Measurements from ENCODE around the gene EPAS1. TPM values are rescaled to one million over a fixed set of nuclear protein-coding genes. Genes with fewer than 3 reads are reported as not detected.

Gene EPAS1
- 0.94 and 2.2 TPM in 2 replicates for total RNA-seq (2014; rRNA removed; shearing (Covaris generic))

DNA sequence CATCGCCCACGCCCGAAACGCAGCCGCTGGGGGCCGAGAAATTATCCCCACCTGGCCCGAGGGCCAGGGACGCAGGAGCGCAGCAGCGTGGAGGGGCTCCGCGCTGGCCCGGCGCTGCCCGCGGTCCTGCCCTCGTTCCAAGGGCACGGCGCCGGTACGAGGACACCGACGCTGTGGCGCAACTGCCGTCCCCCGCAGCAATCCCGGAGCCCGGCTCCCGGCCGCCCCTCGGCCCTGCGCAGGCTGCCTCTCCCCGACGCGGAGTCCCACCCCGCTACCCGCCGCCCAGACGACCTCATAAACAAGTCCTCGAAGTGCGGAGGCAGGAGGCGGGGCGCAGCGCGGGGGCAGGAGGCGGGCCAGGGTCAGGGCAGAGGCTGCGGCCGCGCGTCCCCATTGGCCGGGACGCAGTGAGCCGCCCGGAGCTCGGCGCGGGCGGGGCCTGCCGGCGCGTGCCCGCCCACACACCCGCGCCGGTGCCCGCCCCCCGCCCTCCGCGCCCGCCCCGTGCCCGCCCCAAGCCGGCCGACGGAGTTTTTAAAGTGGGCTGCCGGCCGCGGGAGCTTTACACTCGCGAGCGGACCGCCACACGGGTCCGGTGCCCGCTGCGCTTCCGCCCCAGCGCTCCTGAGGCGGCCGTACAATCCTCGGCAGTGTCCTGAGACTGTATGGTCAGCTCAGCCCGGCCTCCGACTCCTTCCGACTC, at the start of gene EPAS1:
EPAS1 (plus strand) TSS at position 568 of the 706 bp plus-strand sequence. CDS start 505 bp downstream, outside the sequence.
- Histone ChIP-seq H3K27me3 (ENCODE audit: control insufficient read depth, insufficient read depth, low read length) (peaks cover 64% of the 10 kb centered on the region), H3K36me3 (replicated peaks; ENCODE audit: control insufficient read depth, insufficient read depth, low read length) (no peaks in the 10 kb centered on the region), H3K4me3 (ENCODE audit: insufficient read depth, low read depth, low read length) (peak within 1 kb of the TSS; percentile 63)
- DNase-seq, result peak; percentile 99

GRCh38 chr2:46248171-46248570, 49.0 kb upstream of the EPAS1 start:
- Histone ChIP-seq H3K4me3 (ENCODE audit: insufficient read depth, low read depth, low read length) (no peak overlapping the region), H3K27me3 (ENCODE audit: control insufficient read depth, insufficient read depth, low read length) (no peaks in the 10 kb centered on the region), H3K36me3 (replicated peaks; ENCODE audit: control insufficient read depth, insufficient read depth, low read length) (no peaks in the 10 kb centered on the region)
- DNase-seq, result no peak

- Histone ChIP-seq H3K36me3 (replicated peaks; ENCODE audit: control insufficient read depth, insufficient read depth, low read length) (no peaks in the 10 kb centered on the region), H3K4me3 (ENCODE audit: insufficient read depth, low read depth, low read length) (no peak overlapping the region), H3K27me3 (ENCODE audit: control insufficient read depth, insufficient read depth, low read length) (no peaks in the 10 kb centered on the region)
- no peak for DNase-seq
Observed at GRCh38 chr2:46249654-46250053, 47.6 kb upstream of the EPAS1 start.

DNA sequence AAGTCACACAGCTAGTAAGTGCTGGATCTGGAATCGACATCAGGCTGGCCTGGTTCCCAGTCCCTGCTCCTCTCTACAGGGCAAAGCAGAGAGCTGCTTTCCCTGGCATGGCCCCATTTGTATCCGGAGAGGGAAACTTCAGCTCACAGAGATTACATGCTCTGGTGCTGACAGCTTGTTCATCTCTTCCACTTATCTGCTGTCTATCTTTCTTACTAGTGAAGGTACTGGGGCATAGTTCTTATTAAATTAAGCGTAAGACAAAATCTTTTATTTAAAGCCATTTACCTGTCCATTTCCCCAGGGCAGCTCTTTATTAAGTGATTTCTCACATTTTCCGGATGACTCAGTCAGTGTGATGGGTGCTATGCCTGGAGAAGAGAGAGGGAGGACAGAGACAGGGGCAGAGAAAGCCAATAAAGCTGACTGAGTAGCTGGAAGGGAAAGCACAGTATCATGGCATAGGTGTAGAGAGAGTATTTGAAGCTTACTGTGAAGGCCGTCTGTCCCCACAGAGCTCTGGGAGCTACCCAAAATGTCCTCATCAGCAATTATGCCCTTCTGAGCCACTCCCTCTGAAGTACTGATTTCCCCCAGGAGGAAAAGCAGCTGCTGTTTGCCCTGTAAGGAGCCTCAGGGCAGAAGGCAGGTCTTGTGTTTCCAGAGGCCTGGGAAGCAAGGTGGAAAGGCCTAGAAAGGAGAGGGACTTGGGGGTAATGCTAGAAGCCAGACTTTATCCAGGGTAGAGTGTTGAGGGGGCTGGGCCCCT, 44.1 kb upstream of the EPAS1 start:
- DNase-seq, result no peak
- Histone ChIP-seq H3K4me3 (ENCODE audit: insufficient read depth, low read depth, low read length) (no peak overlapping the region), H3K36me3 (replicated peaks; ENCODE audit: control insufficient read depth, insufficient read depth, low read length) (no peaks in the 10 kb centered on the region), H3K27me3 (ENCODE audit: control insufficient read depth, insufficient read depth, low read length) (no peaks in the 10 kb centered on the region)

- H3K36me3 ChIP-seq (replicated peaks; ENCODE audit: control insufficient read depth, insufficient read depth, low read length), result no peaks in the 10 kb centered on the region
- H3K4me3 ChIP-seq (ENCODE audit: insufficient read depth, low read depth, low read length), result no peak overlapping the region
- no peaks in the 10 kb centered on the region for H3K27me3 ChIP-seq (ENCODE audit: control insufficient read depth, insufficient read depth, low read length)
- no peak for DNase-seq
Observed at GRCh38 chr2:46254474-46254873, 42.7 kb upstream of the EPAS1 start.

- Histone ChIP-seq H3K27me3 (ENCODE audit: control insufficient read depth, insufficient read depth, low read length) (no peaks in the 10 kb centered on the region), H3K4me3 (ENCODE audit: insufficient read depth, low read depth, low read length) (no peak overlapping the region), H3K36me3 (replicated peaks; ENCODE audit: control insufficient read depth, insufficient read depth, low read length) (no peaks in the 10 kb centered on the region)
- no peak for DNase-seq
Observed at GRCh38 chr2:46256563-46257142, 40.6 kb upstream of the EPAS1 start.

DNA sequence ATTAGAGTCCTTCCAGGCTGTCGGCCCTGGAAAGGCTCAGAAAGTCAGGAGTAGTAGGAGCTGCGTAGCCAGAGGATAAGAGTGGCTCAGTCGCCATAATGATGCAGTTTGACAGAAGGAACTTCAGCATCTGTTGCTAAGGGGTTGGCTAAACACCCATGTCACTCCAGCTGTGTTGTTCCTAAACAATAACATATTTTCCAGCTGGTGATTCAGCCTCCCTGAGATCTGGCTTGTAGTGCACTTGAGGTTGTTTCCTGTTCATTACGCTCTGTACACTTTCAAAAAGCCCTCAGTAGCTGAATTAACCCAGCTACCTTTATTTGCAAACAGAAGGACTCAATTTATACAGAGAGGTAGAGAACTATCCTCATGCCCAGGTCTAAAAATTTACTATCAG, 39.7 kb upstream of the EPAS1 start:
- no peaks in the 10 kb centered on the region for H3K27me3 ChIP-seq (ENCODE audit: control insufficient read depth, insufficient read depth, low read length)
- no peak for DNase-seq
- no peaks in the 10 kb centered on the region for H3K36me3 ChIP-seq (replicated peaks; ENCODE audit: control insufficient read depth, insufficient read depth, low read length)
- H3K4me3 ChIP-seq (ENCODE audit: insufficient read depth, low read depth, low read length), result no peak overlapping the region

DNA sequence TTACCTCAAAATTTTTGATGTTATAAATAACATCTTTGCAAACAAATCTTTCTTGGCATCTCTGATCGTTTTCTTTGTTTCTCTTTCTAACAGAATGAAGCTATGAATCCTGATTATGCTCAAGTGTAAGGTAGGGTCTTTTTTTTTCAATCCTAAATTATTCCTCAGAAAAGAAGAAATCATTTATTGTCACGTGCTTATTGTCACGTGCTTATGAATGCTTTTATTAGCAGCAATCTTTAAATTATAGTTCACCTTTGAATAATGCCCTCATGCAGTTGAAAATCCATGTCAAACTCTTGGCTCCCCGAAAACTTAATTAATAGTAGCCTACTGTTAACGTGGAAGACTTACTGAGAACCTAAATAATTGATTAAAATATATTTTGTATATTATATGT, 39.2 kb upstream of the EPAS1 start:
- H3K4me3 ChIP-seq (ENCODE audit: insufficient read depth, low read depth, low read length), result no peak overlapping the region
- no peak for DNase-seq
- H3K36me3 ChIP-seq (replicated peaks; ENCODE audit: control insufficient read depth, insufficient read depth, low read length), result no peaks in the 10 kb centered on the region
- H3K27me3 ChIP-seq (ENCODE audit: control insufficient read depth, insufficient read depth, low read length), result no peaks in the 10 kb centered on the region

GRCh38 chr2:46258937-46259776, 38.0 kb upstream of the EPAS1 start:
- Histone ChIP-seq H3K36me3 (replicated peaks; ENCODE audit: control insufficient read depth, insufficient read depth, low read length) (no peaks in the 10 kb centered on the region), H3K27me3 (ENCODE audit: control insufficient read depth, insufficient read depth, low read length) (no peaks in the 10 kb centered on the region), H3K4me3 (ENCODE audit: insufficient read depth, low read depth, low read length) (no peak overlapping the region)
- no peak for DNase-seq

DNA sequence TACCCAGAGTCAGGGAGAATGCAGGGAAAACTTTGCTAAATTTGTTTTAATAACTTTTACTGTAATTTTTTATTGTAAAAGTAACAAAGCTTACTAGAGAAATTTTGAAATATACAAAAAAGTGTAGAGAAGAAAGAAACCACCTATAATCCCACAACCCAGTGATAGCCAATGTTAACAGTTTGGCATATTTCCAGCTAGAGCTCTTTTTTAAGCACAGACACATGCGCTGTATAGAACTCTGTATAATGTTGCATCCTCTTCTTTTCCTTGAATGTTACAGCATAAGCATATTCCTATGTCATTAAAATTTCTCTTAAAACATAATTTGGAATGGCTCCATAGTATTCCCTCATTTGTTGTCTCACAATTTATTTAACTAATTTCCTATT, 37.4 kb upstream of the EPAS1 start:
- H3K4me3 ChIP-seq (ENCODE audit: insufficient read depth, low read depth, low read length), result no peak overlapping the region
- no peaks in the 10 kb centered on the region for H3K36me3 ChIP-seq (replicated peaks; ENCODE audit: control insufficient read depth, insufficient read depth, low read length)
- H3K27me3 ChIP-seq (ENCODE audit: control insufficient read depth, insufficient read depth, low read length), result no peaks in the 10 kb centered on the region
- DNase-seq, result no peak

GRCh38 chr2:46260305-46260704, 36.9 kb upstream of the EPAS1 start:
- no peak for DNase-seq
- no peaks in the 10 kb centered on the region for H3K27me3 ChIP-seq (ENCODE audit: control insufficient read depth, insufficient read depth, low read length)

GRCh38 chr2:46262248-46262938, 34.8 kb upstream of the EPAS1 start:
- H3K27me3 ChIP-seq (ENCODE audit: control insufficient read depth, insufficient read depth, low read length), result no peaks in the 10 kb centered on the region
- DNase-seq, result no peak
- no peak overlapping the region for H3K4me3 ChIP-seq (ENCODE audit: insufficient read depth, low read depth, low read length)
- no peaks in the 10 kb centered on the region for H3K36me3 ChIP-seq (replicated peaks; ENCODE audit: control insufficient read depth, insufficient read depth, low read length)

More at GRCh38 chr2:46260305-46260704, 36.9 kb upstream of the EPAS1 start:
- Histone ChIP-seq H3K4me3 (ENCODE audit: insufficient read depth, low read depth, low read length) (no peak overlapping the region), H3K36me3 (replicated peaks; ENCODE audit: control insufficient read depth, insufficient read depth, low read length) (no peaks in the 10 kb centered on the region)

DNA sequence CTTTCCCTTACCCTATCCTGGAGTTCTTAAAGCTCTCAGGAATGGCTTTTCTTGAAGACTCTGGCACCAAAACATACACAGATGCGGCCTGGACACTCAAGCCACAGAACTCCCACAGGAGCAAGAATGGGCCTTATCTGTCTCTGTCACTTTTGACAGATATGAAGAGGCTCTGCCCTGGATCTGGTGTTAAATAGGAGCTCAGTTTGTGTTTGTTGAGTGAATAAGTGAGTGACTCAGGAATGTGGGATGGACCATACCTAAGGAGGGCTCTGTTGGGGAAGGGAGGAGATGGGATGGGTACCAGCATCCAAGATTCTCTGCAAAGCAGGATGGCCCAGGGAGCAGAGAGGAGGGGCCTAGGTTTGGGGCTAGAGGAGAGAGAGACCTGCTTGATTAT, 33.9 kb upstream of the EPAS1 start:
- no peak for DNase-seq
- Histone ChIP-seq H3K27me3 (ENCODE audit: control insufficient read depth, insufficient read depth, low read length) (no peaks in the 10 kb centered on the region), H3K4me3 (ENCODE audit: insufficient read depth, low read depth, low read length) (no peak overlapping the region), H3K36me3 (replicated peaks; ENCODE audit: control insufficient read depth, insufficient read depth, low read length) (no peaks in the 10 kb centered on the region)

GRCh38 chr2:46264447-46264846, 32.8 kb upstream of the EPAS1 start:
- no peak for DNase-seq
- H3K27me3 ChIP-seq (ENCODE audit: control insufficient read depth, insufficient read depth, low read length), result no peaks in the 10 kb centered on the region
- H3K36me3 ChIP-seq (replicated peaks; ENCODE audit: control insufficient read depth, insufficient read depth, low read length), result no peaks in the 10 kb centered on the region
- H3K4me3 ChIP-seq (ENCODE audit: insufficient read depth, low read depth, low read length), result no peak overlapping the region
